PC-9 (cell line): Measurements from ENCODE around the gene GAN. TPM values are rescaled to one million over a fixed set of nuclear protein-coding genes. Genes with fewer than 3 reads are reported as not detected.

ENCODE experiments used
- BruUV-seq: library from RNA; stranded (reverse); fragments of 400-500 nt; replicated peaks from 2 replicates; lab custom pipeline; 2021; lab: Mats Ljungman, UMichigan
- CTCF ChIA-PET: fragments of 300-600 bp; sonication (Branson Sonifier 250); formaldehyde crosslinking; loops from one replicate; lab custom pipeline; 2022; ENCODE audit warnings: antibody characterized with exemption; lab: Charles Lee
- POLR2A ChIA-PET: fragments of 300-600 bp; sonication (Branson Sonifier 250); formaldehyde crosslinking; loops from one replicate; lab custom pipeline; 2022; ENCODE audit warnings: antibody characterized with exemption; ENCODE audit not compliant: unreplicated experiment; lab: Charles Lee
- DNase-seq, 2 experiments: peaks; one replicate each; pipeline versions ENCODE4 v3.0.0 to v3.0.0-alpha.2; 2015 to 2022; ENCODE audit warnings: mixed read lengths in 1 of 2
- H2AFZ ChIP-seq: fragments of 200-600 bp; sonication (generic); 2 replicates; pipeline ENCODE4 v1.8.1; 2017; ENCODE audit warnings: antibody characterized with exemption
- H3F3A ChIP-seq: fragments of 200-600 bp; sonication (generic); 2 replicates; pipeline ENCODE4 v1.8.1; 2017; ENCODE audit warnings: antibody characterized with exemption, mild to moderate bottlenecking, low read depth; ENCODE audit not compliant: insufficient read depth
- H3K27ac ChIP-seq: fragments of 200-600 bp; sonication (generic); 2 replicates; pipeline ENCODE4 v1.6.1; 2016; ENCODE audit warnings: mixed run types
- H3K27me3 ChIP-seq: fragments of 200-600 bp; sonication (generic); 2 replicates; pipeline ENCODE4 v1.6.1; 2016; ENCODE audit warnings: low read depth, mixed run types; ENCODE audit not compliant: insufficient read depth
- H3K36me3 ChIP-seq: fragments of 200-600 bp; sonication (generic); 2 replicates; pipeline ENCODE4 v1.6.1; 2016; ENCODE audit warnings: low read depth, mixed run types
- H3K4me1 ChIP-seq: fragments of 200-600 bp; sonication (generic); replicated peaks from 2 replicates; pipeline ENCODE4 v1.6.1; 2016; ENCODE audit warnings: mixed run types; ENCODE audit not compliant: insufficient read depth
- H3K4me2 ChIP-seq: fragments of 200-600 bp; sonication (generic); 2 replicates; pipeline ENCODE4 v1.6.1; 2017; ENCODE audit warnings: mixed run types
- H3K4me3 ChIP-seq: fragments of 200-600 bp; sonication (generic); 2 replicates; pipeline ENCODE4 v1.6.1; 2016; ENCODE audit warnings: mixed run types
- H3K79me2 ChIP-seq: fragments of 200-600 bp; sonication (generic); 2 replicates; pipeline ENCODE4 v1.6.1; 2017; ENCODE audit warnings: low read depth, mixed run types
- H3K9me2 ChIP-seq: fragments of 200-600 bp; sonication (generic); 2 replicates; pipeline ENCODE4 v1.8.1; 2017; ENCODE audit warnings: mild to moderate bottlenecking; ENCODE audit not compliant: insufficient read depth
- H3K9me3 ChIP-seq: fragments of 200-600 bp; sonication (generic); 2 replicates; pipeline ENCODE4 v1.8.1; 2016; ENCODE audit warnings: low read depth; ENCODE audit not compliant: insufficient read depth
- H4K20me1 ChIP-seq: fragments of 200-600 bp; sonication (generic); 2 replicates; pipeline ENCODE4 v1.8.1; 2017; ENCODE audit not compliant: insufficient read depth
- EZH2 ChIP-seq: fragments of 200-600 bp; sonication (generic); IDR thresholded peaks from 2 replicates; pipeline ENCODE4 v1.8.0; 2017; ENCODE audit warnings: antibody characterized with exemption, low read depth
- intact Hi-C: fragments of 100-400 bp; cut with micrococcal nuclease; formaldehyde crosslinking; loops from one replicate; pipeline ENCODE4 v1.10.0; 2022; ENCODE audit not compliant: unreplicated experiment
- total RNA-seq: library from RNA; stranded (reverse); gene quantifications from 2 replicates; pipeline ENCODE4 v1.2.3, GENCODE V29; 2021
- TF ChIP-seq, protein P1 (sequence below): fragments of 200-600 bp; sonication (generic); conservative IDR thresholded peaks from 2 replicates; pipeline ENCODE4 v1.6.1; 2017; ENCODE audit warnings: mixed run types, antibody characterized with exemption, mild to moderate bottlenecking, moderate library complexity

Gene GAN
- total RNA-seq, 1 experiment from 2014 or later, result 11.9 TPM

DNA sequence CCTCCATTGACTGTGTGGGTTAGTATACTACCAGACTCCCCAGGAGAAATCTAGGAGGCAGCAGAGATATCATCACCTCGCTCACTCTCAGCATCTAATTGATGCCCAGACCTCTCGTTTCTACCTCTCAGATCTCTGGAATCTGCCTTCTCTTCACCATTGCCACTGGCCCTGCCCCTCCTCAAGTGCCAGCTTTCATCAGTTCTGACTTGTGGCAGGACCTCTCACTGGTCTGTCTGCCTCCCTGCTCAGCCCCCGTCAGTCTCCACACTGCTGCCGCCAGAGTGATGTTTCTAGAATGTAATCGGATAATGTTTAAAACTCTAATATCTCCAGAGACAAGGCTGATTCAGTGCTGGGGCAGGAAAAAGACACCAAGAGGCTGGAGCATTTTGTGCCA is 15.2 kb downstream of the GAN start:
- Histone ChIP-seq H3K9me3 (no peaks in the 10 kb centered on the region), H3F3A (peaks cover 3% of the 10 kb centered on the region; the same call in 1 of the 2 replicates), H3K27me3 (no peaks in the 10 kb centered on the region), H3K27ac (no peak overlapping the region), H2AFZ (no peak overlapping the region), H3K9me2 (no peaks in the 10 kb centered on the region), H3K4me3 (no peak overlapping the region), H3K79me2 (peaks cover 27% of the 10 kb centered on the region), H4K20me1 (peaks cover 3% of the 10 kb centered on the region; the same call in 1 of the 2 replicates), H3K36me3 (no peaks in the 10 kb centered on the region), H3K4me1 (no peaks in the 10 kb centered on the region), H3K4me2 (no peak overlapping the region)
- no TSS peak for BruUV-seq
- intact Hi-C loops, result no loop called here
- TF ChIP-seq EZH2, result no peak
- TF ChIP-seq, protein P1, sequence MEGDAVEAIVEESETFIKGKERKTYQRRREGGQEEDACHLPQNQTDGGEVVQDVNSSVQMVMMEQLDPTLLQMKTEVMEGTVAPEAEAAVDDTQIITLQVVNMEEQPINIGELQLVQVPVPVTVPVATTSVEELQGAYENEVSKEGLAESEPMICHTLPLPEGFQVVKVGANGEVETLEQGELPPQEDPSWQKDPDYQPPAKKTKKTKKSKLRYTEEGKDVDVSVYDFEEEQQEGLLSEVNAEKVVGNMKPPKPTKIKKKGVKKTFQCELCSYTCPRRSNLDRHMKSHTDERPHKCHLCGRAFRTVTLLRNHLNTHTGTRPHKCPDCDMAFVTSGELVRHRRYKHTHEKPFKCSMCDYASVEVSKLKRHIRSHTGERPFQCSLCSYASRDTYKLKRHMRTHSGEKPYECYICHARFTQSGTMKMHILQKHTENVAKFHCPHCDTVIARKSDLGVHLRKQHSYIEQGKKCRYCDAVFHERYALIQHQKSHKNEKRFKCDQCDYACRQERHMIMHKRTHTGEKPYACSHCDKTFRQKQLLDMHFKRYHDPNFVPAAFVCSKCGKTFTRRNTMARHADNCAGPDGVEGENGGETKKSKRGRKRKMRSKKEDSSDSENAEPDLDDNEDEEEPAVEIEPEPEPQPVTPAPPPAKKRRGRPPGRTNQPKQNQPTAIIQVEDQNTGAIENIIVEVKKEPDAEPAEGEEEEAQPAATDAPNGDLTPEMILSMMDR, result no peak
- CTCF ChIA-PET, result no interaction called here
- POLR2A ChIA-PET, result no interaction called here
- no peak for DNase-seq

DNA sequence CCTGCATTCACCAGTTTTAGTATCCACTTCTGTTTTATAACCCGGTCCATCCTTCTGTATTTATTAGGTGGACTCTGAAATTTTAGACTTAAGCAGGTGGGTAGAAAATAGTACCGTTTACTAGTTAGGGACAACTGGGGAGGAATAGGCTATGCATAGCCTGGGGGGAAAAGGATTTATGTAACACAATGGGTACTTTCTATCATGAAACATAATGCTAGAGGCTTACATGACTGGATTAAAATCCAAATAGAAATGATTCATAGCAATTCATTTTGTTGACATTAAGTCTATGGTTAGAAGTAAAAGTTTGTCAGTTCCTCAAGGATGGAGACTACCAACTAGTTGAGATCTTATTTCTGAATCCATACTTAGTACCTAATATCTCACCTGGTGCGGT is 18.6 kb downstream of the GAN start:
- CTCF ChIA-PET, result no interaction called here
- H4K20me1 ChIP-seq, result no peaks in the 10 kb centered on the region; the same call in 1 of the 2 replicates

DNA sequence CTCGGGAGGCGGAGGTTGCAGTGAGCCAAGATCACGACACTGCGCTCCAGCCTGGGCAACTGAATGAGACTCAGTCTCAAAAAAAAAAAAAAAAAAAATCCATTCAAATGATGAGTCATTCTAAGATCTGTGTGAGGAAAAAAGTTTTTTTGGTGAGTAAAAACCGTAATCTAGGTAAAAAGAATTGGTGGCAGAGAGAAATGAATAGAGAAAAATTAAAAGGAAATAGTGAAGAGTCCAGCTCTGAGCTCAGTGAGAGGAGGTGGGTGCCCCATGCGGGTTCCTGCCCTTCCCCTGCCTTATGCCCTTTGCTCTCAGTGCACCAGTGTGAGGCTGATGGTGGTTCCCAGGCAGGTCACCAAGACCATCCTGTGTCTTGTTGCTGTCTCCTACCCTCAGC is 20.9 kb downstream of the GAN start:
- no peaks in the 10 kb centered on the region for H3K27me3 ChIP-seq
- no TSS peak for BruUV-seq
- H2AFZ ChIP-seq, result no peak overlapping the region
- H4K20me1 ChIP-seq, result no peaks in the 10 kb centered on the region; the same call in 1 of the 2 replicates
- H3K4me3 ChIP-seq, result no peak overlapping the region
- ChIA-PET CTCF (no interaction called here), POLR2A (no interaction called here)
- intact Hi-C loops, result no loop called here
- peaks cover 12% of the 10 kb centered on the region for H3K79me2 ChIP-seq
- no peak for DNase-seq
- H3K4me1 ChIP-seq, result no peaks in the 10 kb centered on the region
- H3K9me3 ChIP-seq, result no peaks in the 10 kb centered on the region
- H3K9me2 ChIP-seq, result no peaks in the 10 kb centered on the region
- TF ChIP-seq, protein P1, result no peak
- no peak for TF ChIP-seq EZH2
- no peak overlapping the region for H3K27ac ChIP-seq
- no peak overlapping the region for H3K4me2 ChIP-seq
- H3F3A ChIP-seq, result no peaks in the 10 kb centered on the region
- H3K36me3 ChIP-seq, result no peaks in the 10 kb centered on the region

More for the DNA sequence above, 18.6 kb downstream of the GAN start:
- peaks cover 19% of the 10 kb centered on the region for H3K79me2 ChIP-seq
- H3K4me1 ChIP-seq, result no peaks in the 10 kb centered on the region
- H2AFZ ChIP-seq, result no peak overlapping the region
- no peak overlapping the region for H3K4me3 ChIP-seq
- H3F3A ChIP-seq, result peaks cover 3% of the 10 kb centered on the region; the same call in 1 of the 2 replicates
- no peaks in the 10 kb centered on the region for H3K36me3 ChIP-seq
- H3K27ac ChIP-seq, result no peak overlapping the region
- BruUV-seq, result no TSS peak
- POLR2A ChIA-PET, result interaction anchor here (0.6 kb wide), 1 partner anchor 33 kb away, joined by 6 read pairs; no protein-coding TSS in a partner anchor
- H3K9me2 ChIP-seq, result no peaks in the 10 kb centered on the region
- DNase-seq, result no peak
- no peaks in the 10 kb centered on the region for H3K27me3 ChIP-seq
- no peak overlapping the region for H3K4me2 ChIP-seq
- intact Hi-C loops, result no loop called here
- H3K9me3 ChIP-seq, result no peaks in the 10 kb centered on the region
- TF ChIP-seq, protein P1, result no peak
- no peak for TF ChIP-seq EZH2
